ENCODE data around the gene RFT1.

GRCh38 chr3:53167418-53168174, 37.4 kb upstream of the RFT1 start:
- TF ChIP-seq POLR2A (IDR thresholded peaks at IDR 0.05; ENCODE audit: low read length) (no peak), GATA1 (IDR thresholded peaks at IDR 0.05; ENCODE audit: low read depth, low read length) (no peak)

All from erythroblast (primary cell).